ENCODE measurements around the gene SSTR5. TPM values are rescaled to one million over a fixed set of nuclear protein-coding genes. Genes with fewer than 3 reads are reported as not detected.

Gene SSTR5
- total RNA-seq, 1 donor from 2014 or later: not detected

GRCh38 chr16:1127971-1128715 lies 55.6 kb downstream of the SSTR5 start:
- H3K4me3 ChIP-seq (ENCODE audit: low read depth, low read length): no peak overlapping the region
- no peak for DNase-seq (ENCODE audit: low read depth)
- TF ChIP-seq CTCF (conservative IDR thresholded peaks at IDR 0.05; ENCODE audit: low read depth, low read length): no peak

- H3K4me3 ChIP-seq (ENCODE audit: low read depth, low read length): no peak overlapping the region
- no peak for TF ChIP-seq CTCF (conservative IDR thresholded peaks at IDR 0.05; ENCODE audit: low read depth, low read length)
- no peak for DNase-seq (ENCODE audit: low read depth)
Observed at GRCh38 chr16:1129106-1129960, 56.8 kb downstream of the SSTR5 start.

GRCh38 chr16:1130382-1130781 lies 57.8 kb downstream of the SSTR5 start:
- DNase-seq (ENCODE audit: low read depth): no peak
- H3K4me3 ChIP-seq (ENCODE audit: low read depth, low read length): no peak overlapping the region
- no peak for TF ChIP-seq CTCF (conservative IDR thresholded peaks at IDR 0.05; ENCODE audit: low read depth, low read length)

Other genes with a start within 250 kb of the SSTR5 start
- 2.6 and 8.2 TPM in 2 replicates for gene LMF1, start 101.8 kb upstream of the SSTR5 start, total RNA-seq
- not detected in 2 replicates for gene SOX8, start 91.0 kb upstream of the SSTR5 start, total RNA-seq
- not detected in 2 replicates for gene C1QTNF8, start 23.5 kb downstream of the SSTR5 start, total RNA-seq
- gene CACNA1H, start 80.4 kb downstream of the SSTR5 start, total RNA-seq: 0.22 and 0.29 TPM in 2 replicates
- gene TPSG1, start 152.5 kb downstream of the SSTR5 start, total RNA-seq: not detected in 2 replicates
- gene TPSB2, start 157.4 kb downstream of the SSTR5 start, total RNA-seq: not detected in 2 replicates
- not detected in 2 replicates for gene TPSAB1, start 168.0 kb downstream of the SSTR5 start, total RNA-seq
- not detected in 2 replicates for gene TPSD1, start 183.3 kb downstream of the SSTR5 start, total RNA-seq
- gene UBE2I, start 236.9 kb downstream of the SSTR5 start, total RNA-seq: 97.0 and 112 TPM in 2 replicates

All from epithelial cell of proximal tubule (primary cell).